Hepatocyte (in vitro differentiated cells): ENCODE results near the gene EMC8.

Source experiments
- CTCF ChIP-seq: fragments of 200-600 bp; sonication (generic); IDR thresholded peaks from 2 replicates; pipeline ENCODE4 v1.5.1; 2016; ENCODE audit warnings: antibody characterized with exemption, mild to moderate bottlenecking; ENCODE audit not compliant: poor library complexity
- EZH2 ChIP-seq: fragments of 200-600 bp; sonication (generic); IDR thresholded peaks from 2 replicates; pipeline ENCODE4 v1.6.1; 2016; ENCODE audit warnings: antibody characterized with exemption, mild to moderate bottlenecking, borderline replicate concordance
- EZH2phosphoT487 ChIP-seq: fragments of 200-600 bp; sonication (generic); IDR thresholded peaks from one replicate; pipeline ENCODE4 v1.6.1; 2018; ENCODE audit warnings: antibody characterized with exemption, mild to moderate bottlenecking, low read depth, moderate library complexity; ENCODE audit not compliant: unreplicated experiment, severe bottlenecking

DNA sequence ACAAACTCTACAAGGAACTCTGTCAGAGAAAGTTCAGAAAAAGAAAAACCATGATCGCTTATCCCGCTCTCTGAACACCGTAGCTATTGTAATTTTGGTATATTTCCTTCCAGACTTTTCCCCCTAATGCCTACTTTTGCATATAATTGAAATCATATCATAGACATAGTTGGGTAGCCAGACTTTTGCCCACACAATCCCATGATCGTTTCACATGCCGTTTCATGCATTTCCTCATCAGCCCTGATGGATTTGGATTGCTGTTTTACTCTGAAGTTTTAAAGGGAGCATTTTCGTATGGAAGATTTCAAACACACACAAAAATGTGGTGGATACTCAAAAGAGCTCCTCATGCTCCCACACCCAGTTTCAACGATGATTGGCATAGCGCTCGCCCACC, 31.5 kb upstream of the EMC8 start:
- no peak for TF ChIP-seq CTCF
- TF ChIP-seq EZH2 = no peak
- TF ChIP-seq EZH2phosphoT487 = no peak
